NCI-H1436 treated with DMSO at 0.1 percent for 48 hours (cell line): ENCODE results near the gene DUOX2.
"Not testable (repeated sequence)": the region's sequence is repeated elsewhere in the genome, so short reads cannot be mapped to it uniquely, and the experiment has no call there.

Experiments used
- DNase-seq: peaks from one replicate; lab custom pipeline; 2025; lab: John Stamatoyannopoulos, UW

DUOX2 gene

GRCh38 chr15:45138814-45139765 lies 25.1 kb upstream of the DUOX2 start:
- no peak for DNase-seq

GRCh38 chr15:45137703-45138102 lies 23.7 kb upstream of the DUOX2 start:
- no peak for DNase-seq

GRCh38 chr15:45136378-45136764 lies 22.4 kb upstream of the DUOX2 start:
- no peak for DNase-seq

GRCh38 chr15:45135705-45136377 lies 21.9 kb upstream of the DUOX2 start:
- not testable (repeated sequence) for DNase-seq

- DNase-seq: no peak
Observed at GRCh38 chr15:45134682-45135604, 21.0 kb upstream of the DUOX2 start.

- no peak for DNase-seq
Observed at GRCh38 chr15:45134046-45134445, 20.1 kb upstream of the DUOX2 start.

- DNase-seq: no peak
Observed at GRCh38 chr15:45133561-45133920, 19.6 kb upstream of the DUOX2 start.

GRCh38 chr15:45132844-45133560 lies 19.0 kb upstream of the DUOX2 start:
- no peak for DNase-seq

- DNase-seq: no peak
Observed at GRCh38 chr15:45131510-45131909, 17.5 kb upstream of the DUOX2 start.

GRCh38 chr15:45130291-45131000 lies 16.5 kb upstream of the DUOX2 start:
- no peak for DNase-seq

GRCh38 chr15:45129651-45130129 lies 15.7 kb upstream of the DUOX2 start, which contains the start of the genes DUOX1 and DUOXA1:
TSS of gene DUOX1 (plus strand) at chr15:45129994. CDS start at chr15:45131967, 1,973 bp downstream.
TSS of gene DUOXA1 (minus strand) at chr15:45129879. CDS start at chr15:45123014, 6,865 bp downstream.
- DNase-seq: no peak

- DNase-seq: no peak
Observed at GRCh38 chr15:45128971-45129639, 15.1 kb upstream of the DUOX2 start.

- DNase-seq: no peak
Observed at GRCh38 chr15:45126535-45127158, 12.7 kb upstream of the DUOX2 start.

GRCh38 chr15:45123397-45123796 lies 9.4 kb upstream of the DUOX2 start:
- no peak for DNase-seq

- DNase-seq: no peak
Observed at GRCh38 chr15:45122719-45123118, 8.7 kb upstream of the DUOX2 start.

GRCh38 chr15:45121706-45122417 lies 7.9 kb upstream of the DUOX2 start:
- no peak for DNase-seq

GRCh38 chr15:45121020-45121419 lies 7.0 kb upstream of the DUOX2 start:
- no peak for DNase-seq

- no peak for DNase-seq
Observed at GRCh38 chr15:45120081-45120972, 6.4 kb upstream of the DUOX2 start.
